SH-SY5Y (cell line): ENCODE results near the gene KDM4B.

Source experiments
- GATA2 ChIP-seq: IDR thresholded peaks from 2 replicates; pipeline ENCODE4 v1.6.1; 2011; ENCODE audit warnings: mild to moderate bottlenecking, low read depth, low read length
- GATA3 ChIP-seq: IDR thresholded peaks from 2 replicates; pipeline ENCODE4 v1.6.1; 2011; ENCODE audit warnings: low read depth, mild to moderate bottlenecking, low read length, moderate library complexity

GRCh38 chr19:5193192-5193591, 224.3 kb downstream of the KDM4B start:
- no peak for TF ChIP-seq GATA3
- no peak for TF ChIP-seq GATA2
